Panc1 (cell line): ENCODE data around the gene KCNQ1. TPM values are rescaled to one million over a fixed set of nuclear protein-coding genes. Genes with fewer than 3 reads are reported as not detected.

ENCODE experiments used
- ATAC-seq: fragments of 200-7000 bp; cut with Tn5 transposase; 2 replicates; pipeline ENCODE4 v1.9.1; 2020; ENCODE audit warnings: mild to moderate bottlenecking, moderate library complexity
- BruUV-seq: library from RNA; stranded (reverse); fragments of 400-500 nt; replicated peaks from 2 replicates; lab custom pipeline; 2021; lab: Mats Ljungman, UMichigan
- CTCF ChIA-PET: fragments of 300-600 bp; sonication (Branson Sonifier 250); formaldehyde crosslinking; loops from one replicate; lab custom pipeline; 2022; ENCODE audit warnings: antibody characterized with exemption; lab: Charles Lee
- POLR2A ChIA-PET: fragments of 300-600 bp; sonication (Branson Sonifier 250); formaldehyde crosslinking; loops from one replicate; lab custom pipeline; 2022; ENCODE audit warnings: antibody characterized with exemption; lab: Charles Lee
- DNase-seq: peaks from one replicate; pipeline ENCODE4 v3.0.0-alpha.2; 2010; ENCODE audit warnings: low read depth, low spot score
- H3K27ac ChIP-seq: 2 replicates; pipeline ENCODE4 v1.5.1; 2011; ENCODE audit warnings: mild to moderate bottlenecking, low read length, inconsistent platforms
- H3K27me3 ChIP-seq: fragments of 200-500 bp; sonication (Bioruptor generic); 2 replicates; pipeline ENCODE4 v1.6.0; 2014; ENCODE audit warnings: low read length, inconsistent platforms; ENCODE audit not compliant: control insufficient read depth, insufficient read depth
- H3K36me3 ChIP-seq: fragments of 200-500 bp; sonication (Bioruptor generic); 2 replicates; pipeline ENCODE4 v1.5.1; 2014; ENCODE audit warnings: inconsistent platforms, mild to moderate bottlenecking, low read length, moderate library complexity; ENCODE audit not compliant: control insufficient read depth, insufficient read depth
- H3K4me1 ChIP-seq: 2 replicates; pipeline ENCODE4 v1.5.1; 2011; ENCODE audit warnings: inconsistent platforms, mild to moderate bottlenecking, low read length, moderate library complexity; ENCODE audit not compliant: control insufficient read depth, insufficient read depth
- H3K4me3 ChIP-seq, 2 experiments: 2 replicates each; pipeline ENCODE4 v1.5.1; 2011 to 2012; ENCODE audit warnings: low read depth in 2 of 2, low read length in 2 of 2, mild to moderate bottlenecking in 2 of 2, inconsistent platforms in 1 of 2, moderate library complexity in 1 of 2
- H3K9me3 ChIP-seq: fragments of 200-500 bp; sonication (Bioruptor generic); 2 replicates; pipeline ENCODE4 v1.5.1; 2014; ENCODE audit warnings: low read depth, mild to moderate bottlenecking, inconsistent platforms, low read length, moderate library complexity; ENCODE audit not compliant: control insufficient read depth, insufficient read depth
- POLR2AphosphoS5 ChIP-seq: IDR thresholded peaks from 2 replicates; pipeline ENCODE4 v1.6.1; 2012; ENCODE audit warnings: mild to moderate bottlenecking, low read depth, low read length, moderate library complexity
- SIN3A ChIP-seq: IDR thresholded peaks from 2 replicates; pipeline ENCODE4 v1.6.1; 2012; ENCODE audit warnings: low read depth, mild to moderate bottlenecking, low read length, moderate library complexity, borderline replicate concordance; ENCODE audit not compliant: insufficient read depth
- TCF7L2 ChIP-seq: IDR thresholded peaks from 2 replicates; pipeline ENCODE4 v1.6.1; 2011; ENCODE audit warnings: mild to moderate bottlenecking, low read depth, low read length, inconsistent platforms
- in situ Hi-C: cut with HindIII; loops from 2 replicates; pipeline ENCODE4 v1.10.0; 2016; ENCODE audit warnings: low sequenced_read_pairs, low pct_unique_long_range_greater_than_20kb
- intact Hi-C: fragments of 100-400 bp; cut with micrococcal nuclease; formaldehyde crosslinking; loops from one replicate; pipeline ENCODE4 v1.10.0; 2022; ENCODE audit not compliant: unreplicated experiment
- total RNA-seq: library from RNA; stranded (reverse); gene quantifications from one replicate; pipeline ENCODE4 v1.2.1, GENCODE V29; 2021; ENCODE audit not compliant: unreplicated experiment
- TF ChIP-seq, protein P1 (sequence below), 2 experiments: IDR thresholded peaks; 2 replicates each; pipeline ENCODE4 v1.6.1; 2011 to 2012; ENCODE audit warnings: low read depth in 2 of 2, control low read depth in 1 of 2, low read length in 1 of 2, mild to moderate bottlenecking in 1 of 2, moderate library complexity in 1 of 2; ENCODE audit not compliant: insufficient read depth in 1 of 2
- TF ChIP-seq, protein P2 (sequence below): fragments of 450-650 bp; IDR thresholded peaks from 2 replicates; pipeline ENCODE4 v1.5.1; 2017; ENCODE audit warnings: mild to moderate bottlenecking

The KCNQ1 gene
- total RNA-seq, 1 experiment from 2014 or later: 1.0 TPM

DNA sequence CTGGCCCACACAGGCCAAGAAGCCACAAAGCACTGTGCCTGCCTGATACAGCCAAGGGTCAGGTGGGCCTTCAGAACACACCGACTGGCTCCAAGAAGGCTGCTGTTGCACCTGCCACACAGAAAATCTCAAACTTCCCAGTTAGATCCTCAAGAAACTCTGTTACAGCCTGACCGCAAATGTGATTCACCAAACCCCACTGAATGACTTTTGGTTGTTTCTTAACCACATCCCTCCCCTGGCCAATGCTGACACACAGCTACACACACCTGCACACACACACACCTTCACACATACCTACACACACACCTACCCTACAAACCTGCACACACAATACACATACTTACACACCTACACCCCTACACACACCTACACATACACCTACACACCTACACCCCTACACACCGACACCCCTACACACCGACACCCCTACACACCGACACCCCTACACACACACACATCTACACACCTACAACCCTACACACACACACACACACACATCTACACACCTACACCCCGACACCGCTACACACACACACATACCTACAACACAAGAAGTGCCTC is 409.3 kb downstream of the KCNQ1 start:
- Histone ChIP-seq H3K4me1 (no peaks in the 10 kb centered on the region), H3K4me3 (no peak overlapping the region), H3K36me3 (no peaks in the 10 kb centered on the region), H3K27me3 (no peaks in the 10 kb centered on the region), H3K9me3 (no peaks in the 10 kb centered on the region), H3K27ac (no peak overlapping the region)
- ATAC-seq (no peak), DNase-seq (no peak)
- TF ChIP-seq TCF7L2: no peak
- no peak for TF ChIP-seq POLR2AphosphoS5
- TF ChIP-seq, protein P1, sequence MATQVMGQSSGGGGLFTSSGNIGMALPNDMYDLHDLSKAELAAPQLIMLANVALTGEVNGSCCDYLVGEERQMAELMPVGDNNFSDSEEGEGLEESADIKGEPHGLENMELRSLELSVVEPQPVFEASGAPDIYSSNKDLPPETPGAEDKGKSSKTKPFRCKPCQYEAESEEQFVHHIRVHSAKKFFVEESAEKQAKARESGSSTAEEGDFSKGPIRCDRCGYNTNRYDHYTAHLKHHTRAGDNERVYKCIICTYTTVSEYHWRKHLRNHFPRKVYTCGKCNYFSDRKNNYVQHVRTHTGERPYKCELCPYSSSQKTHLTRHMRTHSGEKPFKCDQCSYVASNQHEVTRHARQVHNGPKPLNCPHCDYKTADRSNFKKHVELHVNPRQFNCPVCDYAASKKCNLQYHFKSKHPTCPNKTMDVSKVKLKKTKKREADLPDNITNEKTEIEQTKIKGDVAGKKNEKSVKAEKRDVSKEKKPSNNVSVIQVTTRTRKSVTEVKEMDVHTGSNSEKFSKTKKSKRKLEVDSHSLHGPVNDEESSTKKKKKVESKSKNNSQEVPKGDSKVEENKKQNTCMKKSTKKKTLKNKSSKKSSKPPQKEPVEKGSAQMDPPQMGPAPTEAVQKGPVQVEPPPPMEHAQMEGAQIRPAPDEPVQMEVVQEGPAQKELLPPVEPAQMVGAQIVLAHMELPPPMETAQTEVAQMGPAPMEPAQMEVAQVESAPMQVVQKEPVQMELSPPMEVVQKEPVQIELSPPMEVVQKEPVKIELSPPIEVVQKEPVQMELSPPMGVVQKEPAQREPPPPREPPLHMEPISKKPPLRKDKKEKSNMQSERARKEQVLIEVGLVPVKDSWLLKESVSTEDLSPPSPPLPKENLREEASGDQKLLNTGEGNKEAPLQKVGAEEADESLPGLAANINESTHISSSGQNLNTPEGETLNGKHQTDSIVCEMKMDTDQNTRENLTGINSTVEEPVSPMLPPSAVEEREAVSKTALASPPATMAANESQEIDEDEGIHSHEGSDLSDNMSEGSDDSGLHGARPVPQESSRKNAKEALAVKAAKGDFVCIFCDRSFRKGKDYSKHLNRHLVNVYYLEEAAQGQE (IDR thresholded peaks at IDR 0.05; ENCODE audit: insufficient read depth in 1 of 2, low read depth in 2 of 2, low read length in 1 of 2): no peak
- TF ChIP-seq SIN3A: no peak
- TF ChIP-seq, protein P2, sequence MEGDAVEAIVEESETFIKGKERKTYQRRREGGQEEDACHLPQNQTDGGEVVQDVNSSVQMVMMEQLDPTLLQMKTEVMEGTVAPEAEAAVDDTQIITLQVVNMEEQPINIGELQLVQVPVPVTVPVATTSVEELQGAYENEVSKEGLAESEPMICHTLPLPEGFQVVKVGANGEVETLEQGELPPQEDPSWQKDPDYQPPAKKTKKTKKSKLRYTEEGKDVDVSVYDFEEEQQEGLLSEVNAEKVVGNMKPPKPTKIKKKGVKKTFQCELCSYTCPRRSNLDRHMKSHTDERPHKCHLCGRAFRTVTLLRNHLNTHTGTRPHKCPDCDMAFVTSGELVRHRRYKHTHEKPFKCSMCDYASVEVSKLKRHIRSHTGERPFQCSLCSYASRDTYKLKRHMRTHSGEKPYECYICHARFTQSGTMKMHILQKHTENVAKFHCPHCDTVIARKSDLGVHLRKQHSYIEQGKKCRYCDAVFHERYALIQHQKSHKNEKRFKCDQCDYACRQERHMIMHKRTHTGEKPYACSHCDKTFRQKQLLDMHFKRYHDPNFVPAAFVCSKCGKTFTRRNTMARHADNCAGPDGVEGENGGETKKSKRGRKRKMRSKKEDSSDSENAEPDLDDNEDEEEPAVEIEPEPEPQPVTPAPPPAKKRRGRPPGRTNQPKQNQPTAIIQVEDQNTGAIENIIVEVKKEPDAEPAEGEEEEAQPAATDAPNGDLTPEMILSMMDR: no peak
- in situ Hi-C loops: no loop called here
- intact Hi-C loops: no loop called here
- ChIA-PET CTCF (no interaction called here), POLR2A (interaction anchor here (0.7 kb wide), 1 partner anchor 12 kb away, joined by 4 read pairs; no protein-coding TSS in a partner anchor)
- BruUV-seq: no TSS peak

DNA sequence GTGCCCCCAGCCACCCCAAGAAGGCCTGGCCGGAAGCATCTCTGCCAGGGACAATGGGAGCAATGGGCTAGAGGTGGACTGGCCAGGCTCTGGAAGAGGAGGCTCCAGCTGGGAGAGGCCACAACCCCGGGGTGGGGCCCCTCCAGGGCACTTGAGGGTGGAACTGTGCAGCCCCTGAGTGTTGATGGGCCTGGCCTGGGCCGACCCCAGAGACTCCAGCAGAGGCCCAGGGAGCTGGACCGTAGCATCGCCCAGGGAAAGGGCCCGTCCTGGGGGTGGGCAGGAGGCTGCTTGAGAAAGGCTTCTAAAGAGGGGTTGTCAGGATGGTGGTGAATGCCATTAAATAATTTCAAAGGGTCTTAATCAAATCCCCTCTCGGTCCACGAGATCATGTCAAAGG is 410.4 kb downstream of the KCNQ1 start:
- Histone ChIP-seq H3K36me3 (no peaks in the 10 kb centered on the region), H3K27ac (no peak overlapping the region), H3K27me3 (no peaks in the 10 kb centered on the region), H3K9me3 (no peaks in the 10 kb centered on the region), H3K4me3 (no peak overlapping the region), H3K4me1 (no peaks in the 10 kb centered on the region; the same call in 1 of the 2 replicates)
- POLR2A ChIA-PET: no interaction called here
- in situ Hi-C loops: no loop called here
- DNase-seq (no peak), ATAC-seq (no peak)
- CTCF ChIA-PET: no interaction called here
- intact Hi-C loops: no loop called here
- no TSS peak for BruUV-seq
- TF ChIP-seq, protein P1 (IDR thresholded peaks at IDR 0.05; ENCODE audit: insufficient read depth in 1 of 2, low read depth in 2 of 2, low read length in 1 of 2): no peak
- TF ChIP-seq POLR2AphosphoS5 (no peak), TCF7L2 (no peak), SIN3A (no peak)
- TF ChIP-seq, protein P2: no peak
